Left kidney (tissue), 2 donors: Measurements from ENCODE around the gene CUL7. TPM values are rescaled to one million over a fixed set of nuclear protein-coding genes. Genes with fewer than 3 reads are reported as not detected.
A peak's percentile ranks its signal among the peaks of the same experiment; 100 is the strongest.
"Not testable (repeated sequence)": the region's sequence is repeated elsewhere in the genome, so short reads cannot be mapped to it uniquely, and the experiment has no call there.

Experiments
- DNase-seq: peaks from one replicate; pipeline ENCODE4 v3.0.0-alpha.2; 2013
- polyA plus RNA-seq: library from polyadenylated mRNA; unstranded; fragments of 120-200 nt; gene quantifications from one replicate; pipeline ENCODE4 v1.2.1, GENCODE V29; 2013; ENCODE audit not compliant: insufficient read length

CUL7 gene
- polyA plus RNA-seq, 1 donor, result 49.7 TPM

GRCh38 chr6:43016176-43016942, 37.3 kb downstream of the CUL7 start:
- DNase-seq, result no peak

GRCh38 chr6:43014434-43014909, 39.2 kb downstream of the CUL7 start:
- DNase-seq, result no peak

GRCh38 chr6:43013843-43014433, 39.7 kb downstream of the CUL7 start, which contains the start of the genes KLHDC3 and MEA1:
KLHDC3 (plus strand) TSS chr6:43014249; CDS start chr6:43017193, 2,944 bp downstream.
MEA1 (minus strand) TSS chr6:43013946; CDS start chr6:43013813, 133 bp downstream.
- DNase-seq, result peak; percentile 100

- DNase-seq, result no peak
Observed at GRCh38 chr6:43013097-43013842, 40.4 kb downstream of the CUL7 start.

- DNase-seq, result no peak
Observed at GRCh38 chr6:43012364-43012763, 41.3 kb downstream of the CUL7 start.

- DNase-seq, result no peak
Observed at GRCh38 chr6:43011207-43011606, 42.4 kb downstream of the CUL7 start.

- no peak for DNase-seq
Observed at GRCh38 chr6:43009124-43009523, 44.5 kb downstream of the CUL7 start.

GRCh38 chr6:43007126-43007525, 46.5 kb downstream of the CUL7 start:
- no peak for DNase-seq

- DNase-seq, result no peak
Observed at GRCh38 chr6:43006251-43006650, 47.4 kb downstream of the CUL7 start.

- no peak for DNase-seq
Observed at GRCh38 chr6:43005844-43006243, 47.8 kb downstream of the CUL7 start.

GRCh38 chr6:43001843-43002242, 51.8 kb downstream of the CUL7 start:
- DNase-seq, result no peak

- not testable (repeated sequence) for DNase-seq
Observed at GRCh38 chr6:42998205-42998604, 55.4 kb downstream of the CUL7 start.

- DNase-seq, result no peak
Observed at GRCh38 chr6:42996513-42996912, 57.1 kb downstream of the CUL7 start.

- DNase-seq, result no peak
Observed at GRCh38 chr6:42993445-42993844, 60.2 kb downstream of the CUL7 start.

GRCh38 chr6:42989923-42990322, 63.7 kb downstream of the CUL7 start:
- no peak for DNase-seq

- DNase-seq, result no peak
Observed at GRCh38 chr6:42988486-42989020, 65.1 kb downstream of the CUL7 start.

Other genes starting within 250 kb of the CUL7 start
- 138 TPM for gene RPL7L1, start 174.2 kb downstream of the CUL7 start, polyA plus RNA-seq
- not detected for gene PTCRA, start 137.8 kb downstream of the CUL7 start, polyA plus RNA-seq
- gene CNPY3, start 124.4 kb downstream of the CUL7 start, polyA plus RNA-seq, result 58.0 TPM
- gene GNMT, start 93.1 kb downstream of the CUL7 start, polyA plus RNA-seq, result 2.1 TPM
- 18.2 TPM for gene PEX6, start 74.7 kb downstream of the CUL7 start, polyA plus RNA-seq
- gene PPP2R5D, start 69.3 kb downstream of the CUL7 start, polyA plus RNA-seq, result 72.5 TPM
- gene MEA1, start 39.9 kb downstream of the CUL7 start, polyA plus RNA-seq, result 76.7 TPM
- gene KLHDC3, start 39.6 kb downstream of the CUL7 start, polyA plus RNA-seq, result 85.4 TPM
- 63.6 TPM for gene RRP36, start 32.2 kb downstream of the CUL7 start, polyA plus RNA-seq
- gene MRPL2, start 5.6 kb upstream of the CUL7 start, polyA plus RNA-seq, result 53.2 TPM
- gene KLC4, start 5.8 kb upstream of the CUL7 start, polyA plus RNA-seq, result 72.4 TPM
- 213 TPM for gene PTK7, start 22.5 kb upstream of the CUL7 start, polyA plus RNA-seq
- gene SRF, start 117.4 kb upstream of the CUL7 start, polyA plus RNA-seq, result 28.2 TPM
- gene CUL9, start 128.3 kb upstream of the CUL7 start, polyA plus RNA-seq, result 44.3 TPM
- gene DNPH1, start 175.6 kb upstream of the CUL7 start, polyA plus RNA-seq, result 44.3 TPM
- gene TTBK1, start 189.6 kb upstream of the CUL7 start, polyA plus RNA-seq, result 0.37 TPM
- gene SLC22A7, start 244.4 kb upstream of the CUL7 start, polyA plus RNA-seq, result 1.2 TPM